ENCODE measurements around the gene PHAX.

GRCh38 chr5:126610160-126610559, 9.4 kb downstream of the PHAX start:
- no peak for TF ChIP-seq CTCF (IDR thresholded peaks at IDR 0.05; ENCODE audit: low read depth, low read length)
- no peak for TF ChIP-seq EZH2phosphoT487 (IDR thresholded peaks at IDR 0.05; ENCODE audit: low read depth)
